Superior temporal gyrus (tissue), 1 donor: ENCODE data around the gene SASS6.
"Not testable (repeated sequence)": the region's sequence is repeated elsewhere in the genome, so short reads cannot be mapped to it uniquely, and the experiment has no call there.

Experiments
- DNase-seq: peaks from one replicate; pipeline ENCODE4 v3.0.0-alpha.2; 2016; ENCODE audit errors: extremely low spot score

The SASS6 gene

GRCh38 chr1:100107696-100108095 lies 25.0 kb downstream of the SASS6 start:
- no peak for DNase-seq

- DNase-seq, result no peak
Observed at GRCh38 chr1:100101564-100101963, 31.2 kb downstream of the SASS6 start.

- DNase-seq, result no peak
Observed at GRCh38 chr1:100100202-100100601, 32.5 kb downstream of the SASS6 start.

DNA sequence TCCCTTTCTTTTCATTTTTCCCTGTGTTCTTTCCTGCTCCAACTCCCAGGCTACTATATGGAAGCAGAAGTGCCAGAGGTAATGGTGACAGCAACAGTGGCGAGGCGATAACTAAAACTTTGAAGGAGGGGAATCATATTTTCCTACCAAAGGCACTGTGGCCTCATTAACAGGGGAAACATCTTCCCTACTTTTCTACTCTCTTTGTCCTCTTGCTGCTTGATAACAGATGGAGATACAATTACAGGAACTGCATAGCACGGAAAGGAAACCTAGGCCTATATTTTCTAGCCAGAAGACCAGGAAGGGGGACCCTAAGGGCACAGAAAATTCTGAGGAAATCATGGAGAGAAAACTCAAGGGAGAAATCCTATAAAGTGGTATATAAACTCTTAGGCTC lies 42.3 kb downstream of the SASS6 start:
- no peak for DNase-seq

DNA sequence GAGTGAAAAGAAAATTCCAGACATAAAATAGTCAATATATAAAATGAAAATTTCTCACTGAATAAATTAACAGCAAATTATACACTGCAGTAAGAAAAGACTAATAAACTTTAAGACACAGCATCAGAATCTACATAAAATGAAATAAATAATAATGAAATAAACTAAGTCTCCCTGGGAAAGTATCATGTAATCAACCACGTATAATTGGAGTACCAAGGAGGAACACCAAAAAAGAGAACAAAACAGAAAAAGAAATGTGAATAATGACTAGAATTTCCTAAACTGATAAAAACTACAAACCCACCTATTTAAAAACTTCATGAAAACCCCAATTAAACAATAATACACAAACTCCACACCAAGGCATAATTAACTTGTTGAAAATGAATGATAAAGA lies 43.6 kb downstream of the SASS6 start:
- no peak for DNase-seq

- no peak for DNase-seq
Observed at GRCh38 chr1:100087396-100087795, 45.3 kb downstream of the SASS6 start.

- no peak for DNase-seq
Observed at GRCh38 chr1:100080331-100080730, 52.4 kb downstream of the SASS6 start.

- DNase-seq, result no peak
Observed at GRCh38 chr1:100077531-100077930, 55.2 kb downstream of the SASS6 start.

DNA sequence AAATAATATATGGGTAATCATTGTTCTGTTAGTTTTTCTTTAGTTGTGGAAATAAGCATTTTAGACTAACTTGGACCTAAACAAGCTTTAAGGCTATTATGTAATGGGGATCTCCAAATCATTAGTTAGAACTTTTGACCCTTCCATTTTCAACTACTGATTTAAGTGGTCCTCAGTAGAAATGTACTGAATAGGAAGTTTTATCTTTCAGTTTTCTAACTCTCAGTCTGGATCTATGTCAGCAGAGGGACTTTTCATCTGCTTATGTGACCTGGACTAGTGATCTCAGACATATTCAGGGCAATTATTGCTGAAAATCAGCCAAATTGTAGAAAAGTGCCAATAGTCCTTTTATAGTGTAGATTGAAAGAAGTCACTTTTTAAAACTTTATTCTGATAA lies 56.0 kb downstream of the SASS6 start:
- DNase-seq, result no peak

- no peak for DNase-seq
Observed at GRCh38 chr1:100076319-100076718, 56.4 kb downstream of the SASS6 start.

DNA sequence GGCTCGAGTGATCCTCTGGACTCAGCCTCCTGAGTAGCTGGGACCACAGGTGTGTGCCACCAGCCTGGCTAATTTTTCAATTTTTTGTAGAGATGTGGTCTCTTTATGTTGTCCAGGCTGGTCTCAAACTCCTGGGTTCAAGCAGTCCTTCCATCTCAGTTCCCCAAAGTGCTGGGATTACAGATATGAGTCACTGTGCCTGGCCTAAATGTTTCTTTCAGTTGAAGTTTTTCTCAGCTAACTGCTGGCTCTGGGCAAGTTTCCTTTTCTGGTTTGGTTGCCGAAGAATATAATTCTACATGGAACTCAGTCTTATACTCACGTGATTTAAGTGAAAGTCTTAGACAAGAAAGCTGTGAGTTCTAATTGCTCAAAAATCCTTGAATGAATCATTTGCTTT lies 57.0 kb downstream of the SASS6 start:
- DNase-seq, result no peak

- no peak for DNase-seq
Observed at GRCh38 chr1:100074604-100075395, 57.9 kb downstream of the SASS6 start.

GRCh38 chr1:100073531-100073930 lies 59.2 kb downstream of the SASS6 start:
- DNase-seq, result no peak

DNA sequence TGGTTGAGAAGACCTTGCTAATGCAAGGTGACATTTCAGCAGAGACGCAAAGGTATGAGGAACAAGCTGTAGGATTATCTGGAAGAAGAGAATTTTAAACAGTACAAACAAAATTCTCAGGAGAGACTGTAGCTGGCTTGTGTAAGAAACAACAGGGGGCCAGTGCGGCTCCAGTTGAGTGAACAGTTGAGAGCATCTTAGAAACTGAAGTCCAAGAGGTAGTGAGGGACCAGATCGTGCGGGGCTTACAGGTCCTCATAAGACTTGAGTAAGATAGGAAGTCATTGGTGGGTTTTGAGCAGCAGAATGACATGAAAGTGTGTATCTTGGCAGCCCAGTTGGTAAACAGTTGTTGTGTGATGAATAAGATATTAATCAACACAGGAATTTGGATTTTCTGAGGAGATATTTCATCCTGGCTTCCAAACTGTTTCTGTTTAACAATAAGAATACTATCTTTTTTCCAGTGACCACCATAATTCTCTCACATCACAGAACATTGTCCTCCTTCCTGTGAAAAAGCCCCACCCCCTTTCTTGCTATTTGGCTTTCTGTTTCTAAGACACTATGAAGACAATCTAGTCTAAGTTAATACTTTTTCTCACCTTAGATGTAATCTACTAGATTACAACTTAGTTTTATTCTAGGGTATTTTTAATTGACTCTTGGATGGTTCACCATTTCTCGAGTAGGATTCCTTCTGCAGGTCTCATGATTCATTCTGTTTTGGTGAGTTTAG lies 62.4 kb downstream of the SASS6 start:
- DNase-seq, result no peak

DNA sequence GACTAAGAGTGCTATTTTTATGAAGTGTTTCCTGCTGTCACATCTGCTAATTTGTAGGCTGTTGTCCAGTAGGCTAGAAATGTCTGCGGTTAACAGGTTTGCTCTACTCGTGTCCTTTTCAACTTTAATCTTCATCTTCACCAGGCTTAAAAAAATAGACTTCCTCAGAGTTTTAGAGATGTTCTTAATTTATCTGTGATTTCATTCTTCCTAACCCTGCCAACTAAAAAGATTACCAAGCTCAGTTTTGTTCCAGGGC lies 66.8 kb downstream of the SASS6 start:
- DNase-seq, result no peak

DNA sequence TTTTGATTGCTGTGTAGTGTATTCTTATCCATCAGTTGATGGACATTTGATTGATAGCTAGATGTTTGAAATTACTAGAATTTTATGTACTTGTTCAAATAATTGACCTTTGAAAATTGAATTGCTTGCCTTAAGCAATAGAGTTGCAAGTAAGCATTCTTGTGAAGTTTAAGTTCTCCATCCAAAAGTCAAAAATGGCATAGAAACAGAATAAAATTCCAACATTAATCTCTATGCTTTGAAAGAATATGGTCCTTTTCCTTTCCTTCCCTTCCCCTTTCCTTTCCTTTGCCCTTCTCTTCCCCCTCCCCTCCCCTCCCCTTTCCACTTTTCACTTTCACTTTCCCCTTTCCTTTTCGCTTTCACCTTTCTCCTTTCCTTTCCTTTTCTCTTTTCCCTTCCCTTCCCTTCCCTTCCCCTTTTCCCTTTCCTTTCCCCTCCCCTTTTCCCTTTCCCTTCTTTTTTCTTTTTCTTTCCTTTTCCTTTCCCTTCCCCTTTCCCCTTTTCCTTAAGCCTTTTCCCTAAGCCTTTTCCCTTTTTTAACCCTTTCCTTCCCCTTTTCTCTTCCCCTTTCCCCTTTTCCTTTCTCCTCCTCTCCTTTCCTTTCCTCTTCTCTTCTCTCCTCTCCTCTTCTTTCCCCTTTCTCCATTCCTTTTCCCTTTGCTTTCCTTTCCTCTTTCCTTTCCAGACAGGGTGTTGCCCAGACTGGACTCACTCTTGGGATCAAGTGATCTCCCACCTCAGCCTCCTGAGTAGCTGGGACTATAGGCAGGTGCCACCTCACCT lies 67.4 kb downstream of the SASS6 start:
- no peak for DNase-seq

- no peak for DNase-seq
Observed at GRCh38 chr1:100061681-100062080, 71.0 kb downstream of the SASS6 start.

DNA sequence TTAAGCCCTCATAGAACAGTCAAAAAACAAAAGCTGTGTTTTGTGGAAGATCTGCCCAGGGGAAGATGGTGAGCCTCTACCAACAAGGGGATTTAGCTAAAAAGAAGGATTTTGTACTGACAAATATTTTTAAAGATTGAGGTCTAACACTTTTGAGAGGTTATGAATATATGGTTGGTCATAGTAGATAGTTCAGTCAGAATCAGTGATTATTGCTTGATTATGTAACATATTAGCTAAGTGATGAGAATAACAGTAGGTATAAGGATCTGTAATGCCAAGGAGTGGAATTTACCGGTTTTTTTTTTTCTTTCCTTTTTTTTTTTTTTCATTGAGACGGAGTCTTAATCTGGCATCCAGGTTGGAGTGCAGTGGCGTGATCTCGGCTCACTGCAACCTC lies 79.0 kb downstream of the SASS6 start:
- DNase-seq, result no peak

- DNase-seq, result no peak
Observed at GRCh38 chr1:100053119-100053518, 79.6 kb downstream of the SASS6 start.

GRCh38 chr1:100051893-100052292 lies 80.8 kb downstream of the SASS6 start:
- DNase-seq, result no peak

DNA sequence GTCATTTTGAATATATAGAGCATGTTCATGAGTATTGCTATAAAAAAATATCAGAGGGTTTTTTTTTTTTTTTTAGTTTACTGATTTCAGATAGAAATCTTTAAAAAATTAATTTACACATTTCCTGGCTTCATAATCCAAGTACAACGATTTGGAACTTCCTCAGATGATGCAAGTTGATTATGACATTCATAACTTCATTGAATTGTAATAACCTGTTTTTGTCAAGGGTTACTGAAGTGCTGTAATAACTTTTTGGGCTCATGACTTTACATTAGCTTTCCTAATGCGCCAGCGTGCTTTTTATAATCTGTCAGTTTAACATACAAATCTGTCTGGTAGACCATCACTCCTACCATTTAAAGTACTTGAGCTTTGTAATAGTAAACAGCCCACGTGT lies 81.3 kb downstream of the SASS6 start:
- no peak for DNase-seq

- no peak for DNase-seq
Observed at GRCh38 chr1:100050139-100050538, 82.6 kb downstream of the SASS6 start.

DNA sequence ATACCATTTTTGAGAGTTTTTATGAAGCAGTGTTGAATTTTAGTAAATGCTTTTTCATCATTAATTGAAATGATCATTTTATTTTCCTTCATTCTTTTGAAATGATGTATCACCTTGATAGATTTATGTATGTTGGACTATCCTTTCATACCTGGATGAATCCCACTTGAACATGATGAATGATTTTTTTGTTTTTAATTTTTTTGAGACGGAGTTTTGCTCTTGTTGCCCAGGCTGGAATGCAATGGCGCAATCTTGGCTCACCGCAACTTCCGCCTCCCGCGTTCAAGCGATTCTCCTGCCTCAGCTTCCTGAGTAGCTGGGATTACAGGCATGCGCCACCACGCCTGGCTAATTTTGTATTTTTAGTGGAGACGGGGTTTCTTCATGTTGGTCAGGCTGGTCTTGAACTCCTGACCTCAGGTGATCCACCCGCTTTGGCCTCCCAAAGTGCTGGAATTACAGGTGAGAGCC lies 85.5 kb downstream of the SASS6 start:
- not testable (repeated sequence) for DNase-seq
